Endothelial cell of umbilical vein (primary cell): ENCODE data around the gene SCAPER. TPM values are rescaled to one million over a fixed set of nuclear protein-coding genes. Genes with fewer than 3 reads are reported as not detected.

Experiments used
- BruUV-seq: library from RNA; stranded (reverse); fragments of 400-500 nt; replicated peaks from 2 replicates; lab custom pipeline; 2021; lab: Mats Ljungman, UMichigan
- CTCF ChIA-PET: fragments of 300-600, 350-600 bp; sonication (Branson Sonifier 250); formaldehyde crosslinking; loops from one replicate; lab custom pipeline; 2021; ENCODE audit warnings: antibody characterized with exemption, inconsistent platforms; lab: Charles Lee
- POLR2A ChIA-PET: fragments of 300-600, 350-600 bp; sonication (Branson Sonifier 250); formaldehyde crosslinking; loops from one replicate; lab custom pipeline; 2021; ENCODE audit warnings: antibody characterized with exemption, inconsistent platforms; lab: Charles Lee
- DNase-seq: peaks from one replicate; pipeline ENCODE4 v3.0.0-alpha.2; 2011; ENCODE audit warnings: low read depth, low spot score
- FAIRE-seq: peaks from 2 replicates; lab custom pipeline; 2011; peaks lifted over from hg19 to GRCh38; lab: Jason Lieb, UNC
- H2AFZ ChIP-seq: 2 replicates; pipeline ENCODE4 v1.6.0; 2012; ENCODE audit warnings: low read depth, low read length, control low read depth, inconsistent platforms
- H3K27ac ChIP-seq: 2 replicates; pipeline ENCODE4 v1.5.1; 2011; ENCODE audit warnings: low read depth, mild to moderate bottlenecking, control low read depth, low read length, moderate library complexity; ENCODE audit not compliant: insufficient read depth
- H3K27me3 ChIP-seq, 2 experiments: 2 replicates each; pipeline versions ENCODE4 v1.6.0 to v1.6.1; 2011; ENCODE audit warnings: low read length in 2 of 2, mixed read lengths in 1 of 2; ENCODE audit not compliant: control insufficient read depth in 2 of 2, insufficient read depth in 2 of 2
- H3K36me3 ChIP-seq, 2 experiments: 2 replicates in 1 of 2; 3 replicates in 1 of 2; pipeline ENCODE4 v1.5.1; 2011; ENCODE audit warnings: low read length in 2 of 2, mild to moderate bottlenecking in 1 of 2, moderate library complexity in 1 of 2; ENCODE audit not compliant: control insufficient read depth in 2 of 2, insufficient read depth in 2 of 2; ENCODE audit errors: extremely low read depth in 1 of 2
- H3K4me1 ChIP-seq: 3 replicates; pipeline ENCODE4 v1.5.1; 2011; ENCODE audit warnings: mild to moderate bottlenecking, low read length; ENCODE audit not compliant: control insufficient read depth, insufficient read depth; ENCODE audit errors: extremely low read depth
- H3K4me2 ChIP-seq: 2 replicates; pipeline ENCODE4 v1.6.1; 2011; ENCODE audit warnings: low read length, control low read depth, mixed read lengths; ENCODE audit not compliant: insufficient read depth
- H3K4me3 ChIP-seq, 3 experiments: fragments of 200-600 bp in 1 of 3; sonication (generic), shearing (Covaris generic) in 1 of 3; replicated peaks in 1 of 3; 2 replicates each; pipeline ENCODE4 v1.5.1; 2011 to 2016; ENCODE audit warnings: control low read depth in 3 of 3, low read length in 3 of 3, mild to moderate bottlenecking in 2 of 3, inconsistent platforms in 1 of 3, low read depth in 1 of 3, moderate library complexity in 1 of 3; ENCODE audit not compliant: insufficient read depth in 1 of 3
- H3K79me2 ChIP-seq: 2 replicates; pipeline ENCODE4 v1.6.0; 2012; ENCODE audit warnings: low read length, inconsistent platforms; ENCODE audit not compliant: control insufficient read depth, insufficient read depth
- H3K9ac ChIP-seq: replicated peaks from 2 replicates; pipeline ENCODE3; 2011; ENCODE audit warnings: low read length, control low read depth; ENCODE audit not compliant: insufficient read depth; ENCODE audit errors: extremely low read depth
- H3K9me1 ChIP-seq: replicated peaks from 3 replicates; pipeline ENCODE4 v1.6.0; 2011; ENCODE audit warnings: mild to moderate bottlenecking, low read length; ENCODE audit not compliant: control insufficient read depth, insufficient read depth; ENCODE audit errors: extremely low read depth
- H3K9me3 ChIP-seq: replicated peaks from 2 replicates; pipeline ENCODE4 v1.5.1; 2012; ENCODE audit warnings: low read length, inconsistent platforms; ENCODE audit not compliant: control insufficient read depth, insufficient read depth
- H4K20me1 ChIP-seq: replicated peaks from 2 replicates; pipeline ENCODE3; 2011; ENCODE audit warnings: mild to moderate bottlenecking, low read length; ENCODE audit not compliant: control insufficient read depth, insufficient read depth; ENCODE audit errors: extremely low read depth
- EZH2 ChIP-seq: IDR thresholded peaks from 2 replicates; pipeline ENCODE4 v1.6.1; 2012; ENCODE audit warnings: borderline replicate concordance, low read depth, mild to moderate bottlenecking, moderate library complexity, low read length, inconsistent platforms; ENCODE audit not compliant: severe bottlenecking
- FOS ChIP-seq: IDR thresholded peaks from 2 replicates; pipeline ENCODE4 v1.6.1; 2011; ENCODE audit warnings: mild to moderate bottlenecking, low read length, moderate library complexity, borderline replicate concordance; ENCODE audit not compliant: insufficient read depth
- GATA2 ChIP-seq: IDR thresholded peaks from 2 replicates; pipeline ENCODE4 v1.7.0; 2011; ENCODE audit warnings: low read depth, mild to moderate bottlenecking, moderate library complexity, mixed read lengths, low read length; ENCODE audit not compliant: insufficient read length, insufficient read depth
- JUN ChIP-seq: IDR thresholded peaks from 2 replicates; pipeline ENCODE4 v1.6.1; 2011; ENCODE audit warnings: borderline replicate concordance, low read depth; ENCODE audit not compliant: insufficient read length, insufficient read depth
- MAX ChIP-seq: IDR thresholded peaks from 2 replicates; pipeline ENCODE4 v1.6.1; 2011; ENCODE audit not compliant: insufficient read depth, insufficient read length
- MYC ChIP-seq: IDR thresholded peaks from one replicate; pipeline ENCODE4 v1.6.1; 2011; ENCODE audit warnings: mild to moderate bottlenecking, low read depth, low read length
- POLR2A ChIP-seq: IDR thresholded peaks from 2 replicates; pipeline ENCODE4 v1.6.1; 2012; ENCODE audit warnings: low read depth, mild to moderate bottlenecking, control low read depth, low read length
- POLR2AphosphoS5 ChIP-seq: IDR thresholded peaks from 2 replicates; pipeline ENCODE4 v1.6.1; 2012; ENCODE audit warnings: low read depth, mild to moderate bottlenecking, control low read depth, low read length, moderate library complexity; ENCODE audit not compliant: insufficient read depth
- dilution Hi-C: fragments of 300-500 bp; cut with MboI; formaldehyde crosslinking; loops from one replicate; pipeline ENCODE4 v1.15.0; 2019; ENCODE audit warnings: low sequenced_read_pairs; ENCODE audit not compliant: extremely low pct_ligation_motif_present
- intact Hi-C: fragments of 100-400 bp; cut with micrococcal nuclease; formaldehyde crosslinking; loops from one replicate; pipeline ENCODE4 v1.10.0; 2022
- polyA plus RNA-seq, 4 experiments: library from polyadenylated mRNA; depleted of rRNA in 3 of 4; stranded (reverse) in 3 of 4; unstranded in 1 of 4; fragments of >200 nt; gene quantifications; 2 replicates each; pipeline versions ENCODE4 v1.2.1 to v1.2.3, GENCODE V29; 2011 to 2012; ENCODE audit warnings: missing spikeins in 1 of 4
- total RNA-seq: library from RNA; stranded (reverse); gene quantifications from 2 replicates; pipeline ENCODE4 v1.2.3, GENCODE V29; 2021
- TF ChIP-seq, protein P1 (sequence below), 2 donors: IDR thresholded peaks; 1 replicate in 1 of 2; 2 replicates in 1 of 2; pipeline ENCODE4 v1.5.1; 2011; ENCODE audit warnings: low read length in 2 of 2, mild to moderate bottlenecking in 2 of 2, moderate library complexity in 2 of 2, control low read depth in 1 of 2, inconsistent platforms in 1 of 2, low read depth in 1 of 2; ENCODE audit not compliant: insufficient read depth in 1 of 2; ENCODE audit errors: extremely low read depth in 1 of 2

SCAPER gene
- total and polyA plus RNA-seq, 2 donors (not counting 3 experiments of a cell fraction or from before 2014, with no cell fraction given), result 2.7 to 12.7 TPM

DNA sequence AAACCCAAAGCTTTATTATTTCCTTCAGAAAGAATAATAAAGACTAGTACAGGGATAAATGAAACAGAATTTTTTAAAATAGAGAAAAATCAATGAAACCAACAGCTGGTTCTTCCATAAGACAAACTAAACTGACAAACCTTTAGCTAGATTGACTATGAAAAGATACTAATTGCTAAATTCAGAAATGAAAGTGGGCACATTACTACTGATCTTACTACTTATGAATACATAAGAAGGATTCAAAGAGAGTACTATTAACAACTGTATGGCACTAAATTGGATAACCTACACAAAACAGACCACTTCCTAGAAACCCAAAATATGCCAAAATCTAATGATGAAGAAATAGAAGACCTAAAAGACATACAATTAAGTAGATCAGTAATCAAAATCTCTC, 290.4 kb downstream of the SCAPER start:
- H3K9ac ChIP-seq, result no peak overlapping the region
- no peak overlapping the region for H3K4me3 ChIP-seq
- no peak overlapping the region for H3K4me2 ChIP-seq
- FAIRE-seq (no peak), DNase-seq (no peak)
- no peaks in the 10 kb centered on the region for H3K4me1 ChIP-seq
- dilution Hi-C loops, result no loop called here
- H3K27me3 ChIP-seq, result no peaks in the 10 kb centered on the region
- H3K36me3 ChIP-seq, result no peaks in the 10 kb centered on the region
- CTCF ChIA-PET, result no interaction called here
- TF ChIP-seq, protein P1, sequence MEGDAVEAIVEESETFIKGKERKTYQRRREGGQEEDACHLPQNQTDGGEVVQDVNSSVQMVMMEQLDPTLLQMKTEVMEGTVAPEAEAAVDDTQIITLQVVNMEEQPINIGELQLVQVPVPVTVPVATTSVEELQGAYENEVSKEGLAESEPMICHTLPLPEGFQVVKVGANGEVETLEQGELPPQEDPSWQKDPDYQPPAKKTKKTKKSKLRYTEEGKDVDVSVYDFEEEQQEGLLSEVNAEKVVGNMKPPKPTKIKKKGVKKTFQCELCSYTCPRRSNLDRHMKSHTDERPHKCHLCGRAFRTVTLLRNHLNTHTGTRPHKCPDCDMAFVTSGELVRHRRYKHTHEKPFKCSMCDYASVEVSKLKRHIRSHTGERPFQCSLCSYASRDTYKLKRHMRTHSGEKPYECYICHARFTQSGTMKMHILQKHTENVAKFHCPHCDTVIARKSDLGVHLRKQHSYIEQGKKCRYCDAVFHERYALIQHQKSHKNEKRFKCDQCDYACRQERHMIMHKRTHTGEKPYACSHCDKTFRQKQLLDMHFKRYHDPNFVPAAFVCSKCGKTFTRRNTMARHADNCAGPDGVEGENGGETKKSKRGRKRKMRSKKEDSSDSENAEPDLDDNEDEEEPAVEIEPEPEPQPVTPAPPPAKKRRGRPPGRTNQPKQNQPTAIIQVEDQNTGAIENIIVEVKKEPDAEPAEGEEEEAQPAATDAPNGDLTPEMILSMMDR (IDR thresholded peaks at IDR 0.05; ENCODE audit: extremely low read depth in 1 of 2, insufficient read depth in 1 of 2, low read depth in 1 of 2, low read length in 2 of 2), result no peak
- no peak for TF ChIP-seq MAX
- no peak for TF ChIP-seq POLR2A
- no peak for TF ChIP-seq EZH2
- TF ChIP-seq GATA2, result no peak
- no peak for TF ChIP-seq JUN
- TF ChIP-seq MYC, result no peak
- no peak for TF ChIP-seq FOS
- no peak for TF ChIP-seq POLR2AphosphoS5
- no peak overlapping the region for H2AFZ ChIP-seq
- no peaks in the 10 kb centered on the region for H3K9me1 ChIP-seq
- BruUV-seq, result no TSS peak
- H3K79me2 ChIP-seq, result no peaks in the 10 kb centered on the region
- H3K27ac ChIP-seq, result no peak overlapping the region
- POLR2A ChIA-PET, result interaction anchor here (0.7 kb wide), 1 partner anchor 47 kb away, joined by 3 read pairs; no protein-coding TSS in a partner anchor
- no peaks in the 10 kb centered on the region for H4K20me1 ChIP-seq
- intact Hi-C loops, result no loop called here
- no peaks in the 10 kb centered on the region for H3K9me3 ChIP-seq
